Stimulated activated CD8-positive, alpha-beta memory T cell treated with anti-CD3 and anti-CD28 coated beads, Interleukin-4, amount 100 ng/mL, for 24 hours (primary cell): ENCODE data around the gene ACIN1.
"Not testable (repeated sequence)": the region's sequence is repeated elsewhere in the genome, so short reads cannot be mapped to it uniquely, and the experiment has no call there.

ENCODE experiments used
- DNase-seq: peaks from one replicate; pipeline ENCODE4 v3.0.0-alpha.2; 2020; ENCODE audit warnings: low read depth

ACIN1 gene

DNA sequence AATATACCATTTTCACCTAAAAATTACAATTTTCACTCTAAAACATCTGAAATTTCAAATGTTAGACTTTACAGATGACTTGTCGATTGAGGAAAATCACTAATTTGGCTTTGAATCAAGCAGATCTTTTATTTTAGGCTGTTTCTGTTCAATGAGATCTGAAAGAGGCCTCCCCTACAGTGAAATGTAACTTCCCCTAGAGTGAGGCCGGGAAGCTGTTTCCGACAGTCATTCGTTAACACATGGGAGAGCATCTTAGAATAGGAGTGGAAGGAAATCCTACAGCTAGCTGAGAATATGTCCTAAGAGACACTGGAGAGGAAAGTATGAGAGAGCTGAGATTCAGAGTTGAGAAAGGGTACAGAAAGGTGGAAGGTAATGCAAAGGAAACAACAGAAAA is 79.3 kb downstream of the ACIN1 start:
- no peak for DNase-seq

DNA sequence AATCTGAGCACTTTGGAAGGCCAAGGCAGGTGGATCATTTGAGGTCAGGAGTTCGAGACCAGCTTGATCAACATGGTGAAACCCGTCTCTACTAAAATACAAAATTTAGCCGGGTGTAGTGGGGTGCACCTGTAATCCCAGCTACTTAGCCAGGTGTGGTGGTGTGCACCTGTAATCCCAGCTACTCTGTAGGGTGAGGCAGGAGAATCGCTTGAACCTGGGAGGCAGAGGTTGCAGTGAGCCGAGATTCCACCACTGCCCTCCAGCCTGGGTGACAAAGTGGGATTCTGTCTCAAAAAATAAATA is 81.2 kb downstream of the ACIN1 start:
- DNase-seq = not testable (repeated sequence)

DNA sequence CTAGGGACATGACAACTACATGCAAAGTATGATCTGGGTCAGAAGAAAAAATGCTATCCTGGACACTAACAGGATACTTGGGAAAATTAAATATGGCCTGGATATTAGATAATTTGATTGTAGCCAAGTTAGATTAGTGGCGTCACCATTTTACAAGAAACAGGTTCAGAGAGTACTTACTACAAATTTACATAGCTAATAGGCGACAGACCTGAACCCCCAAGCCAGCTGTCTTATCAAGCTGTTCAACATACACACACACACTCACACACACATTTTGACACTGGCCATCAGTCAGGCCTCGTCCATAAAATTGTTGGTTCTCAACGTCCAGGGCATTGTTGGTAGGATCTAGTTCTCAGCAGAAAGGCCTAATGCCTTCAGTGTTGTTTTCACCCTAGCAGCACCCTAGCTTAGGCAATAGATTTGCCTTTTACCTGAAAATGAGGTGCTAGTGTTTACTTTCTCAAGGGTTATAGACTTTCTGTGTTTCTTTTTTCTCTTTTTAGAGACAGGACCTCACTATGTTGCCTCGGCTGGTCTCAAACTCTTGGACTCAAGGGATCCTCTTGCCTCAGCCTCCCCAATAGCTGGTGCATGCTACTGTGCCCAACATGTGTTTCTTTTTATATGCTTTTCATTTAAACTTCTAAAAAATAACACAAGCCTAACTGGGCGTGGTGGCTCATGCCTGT is 81.7 kb downstream of the ACIN1 start:
- DNase-seq = no peak

DNA sequence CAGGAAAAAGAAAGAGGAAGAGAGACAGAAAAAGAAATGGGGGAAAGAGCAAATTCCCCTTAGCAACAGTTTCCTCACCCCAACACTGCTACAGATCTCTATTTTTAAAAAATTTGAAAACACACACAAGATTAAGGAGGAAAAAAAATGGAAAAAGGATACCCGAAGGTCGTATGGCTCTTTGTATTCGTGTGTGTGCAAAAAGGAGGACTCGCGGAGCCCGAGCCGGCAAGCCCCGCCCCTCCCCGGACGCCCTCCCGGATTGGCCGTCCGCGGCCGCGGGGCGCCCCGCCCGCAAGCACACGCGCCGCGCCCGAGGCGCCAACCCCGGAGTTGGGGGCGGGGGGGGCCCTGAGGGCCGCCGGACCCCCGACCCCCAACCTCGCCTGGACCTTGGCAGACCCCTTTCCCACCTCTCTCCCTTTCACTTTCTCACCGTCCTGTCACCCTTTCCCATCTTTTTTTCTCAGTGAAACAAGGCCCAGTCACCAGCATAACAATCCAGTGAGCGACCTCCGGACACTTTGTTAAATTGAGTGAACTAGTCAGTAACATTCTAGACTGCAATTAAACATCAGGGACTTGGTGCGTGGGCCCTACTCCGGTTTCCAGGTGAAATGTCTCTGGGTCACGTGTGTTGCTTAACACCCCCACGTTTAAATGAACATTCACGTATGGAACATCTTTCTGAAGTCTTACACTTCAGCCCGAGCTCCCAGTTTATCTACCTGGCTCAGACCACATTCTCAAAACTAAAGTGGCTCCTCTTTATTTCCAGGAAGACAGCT is 84.8 kb downstream of the ACIN1 start, which contains the start of gene C14orf93:
Gene C14orf93, minus strand, starts transcription at position 205 of the 788 bp plus-strand sequence. CDS start 11,120 bp downstream, outside the sequence.
- DNase-seq = peak; percentile 77

DNA sequence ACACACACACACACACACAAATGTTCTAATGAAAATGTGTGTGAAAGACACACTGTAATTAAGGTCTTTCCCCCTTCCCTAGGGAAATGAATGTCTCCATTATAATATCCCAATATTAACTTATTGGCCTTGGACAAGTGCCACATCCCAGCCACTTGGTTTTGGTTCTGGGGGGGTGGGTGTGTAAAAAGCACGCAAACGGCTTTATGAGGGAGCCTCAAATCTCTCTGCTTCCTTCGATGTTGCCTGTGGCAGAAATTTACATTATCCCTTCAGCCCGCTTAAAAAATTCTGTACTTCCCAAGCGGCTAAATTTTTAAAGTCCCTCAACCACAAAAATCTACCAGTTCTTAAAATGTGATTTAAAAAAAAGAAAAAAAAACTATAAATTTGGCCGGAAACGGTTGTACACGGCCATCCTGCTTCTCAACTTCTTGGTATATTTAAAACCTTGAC is 85.4 kb downstream of the ACIN1 start:
- DNase-seq = no peak

DNA sequence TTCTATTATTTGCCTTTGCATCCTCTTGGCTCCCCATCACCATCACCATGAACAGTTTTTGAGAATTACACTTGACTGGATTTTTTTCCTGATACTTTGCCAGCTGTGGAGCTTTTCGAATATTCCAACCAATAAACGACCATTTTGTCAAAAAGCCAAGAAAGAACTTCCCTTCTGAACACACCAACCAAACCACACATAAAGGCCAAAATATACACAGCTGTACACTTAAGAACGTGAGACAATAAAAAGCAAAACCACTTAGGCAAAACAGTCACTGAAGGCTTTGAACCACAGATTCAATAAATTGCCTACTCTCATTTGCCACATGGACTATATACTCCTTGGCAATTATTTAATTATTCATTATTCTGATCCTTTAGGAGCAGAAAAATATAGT is 86.1 kb downstream of the ACIN1 start:
- DNase-seq = no peak
